ENCODE results near the gene SIK3.

Gene SIK3

GRCh38 chr11:116879800-116880625 is 218.2 kb downstream of the SIK3 start:
- peak; percentile 85 for TF ChIP-seq CTCF (conservative IDR thresholded peaks at IDR 0.05; ENCODE audit: low read depth, low read length)
- H3K4me3 ChIP-seq (ENCODE audit: low read depth, low read length) = no peak overlapping the region
- peak; percentile 92 for DNase-seq (ENCODE audit: low read depth)

- H3K4me3 ChIP-seq (ENCODE audit: low read depth, low read length) = no peak overlapping the region
- no peak for TF ChIP-seq CTCF (conservative IDR thresholded peaks at IDR 0.05; ENCODE audit: low read depth, low read length)
Measured at GRCh38 chr11:116876656-116877055, 221.6 kb downstream of the SIK3 start.

GRCh38 chr11:116875194-116875593 is 223.0 kb downstream of the SIK3 start:
- no peak for DNase-seq (ENCODE audit: low read depth)
- H3K4me3 ChIP-seq (ENCODE audit: low read depth, low read length) = no peak overlapping the region
- TF ChIP-seq CTCF (conservative IDR thresholded peaks at IDR 0.05; ENCODE audit: low read depth, low read length) = no peak

More at GRCh38 chr11:116876656-116877055, 221.6 kb downstream of the SIK3 start:
- DNase-seq (ENCODE audit: low read depth) = no peak

GRCh38 chr11:116874251-116874650 is 224.0 kb downstream of the SIK3 start:
- no peak overlapping the region for H3K4me3 ChIP-seq (ENCODE audit: low read depth, low read length)
- peak; percentile 39 for DNase-seq (ENCODE audit: low read depth)
- no peak for TF ChIP-seq CTCF (conservative IDR thresholded peaks at IDR 0.05; ENCODE audit: low read depth, low read length)

- no peak for DNase-seq (ENCODE audit: low read depth)
- no peak overlapping the region for H3K4me3 ChIP-seq (ENCODE audit: low read depth, low read length)
- TF ChIP-seq CTCF (conservative IDR thresholded peaks at IDR 0.05; ENCODE audit: low read depth, low read length) = no peak
Measured at GRCh38 chr11:116873381-116873780, 224.8 kb downstream of the SIK3 start.

GRCh38 chr11:116871248-116871647 is 227.0 kb downstream of the SIK3 start:
- TF ChIP-seq CTCF (conservative IDR thresholded peaks at IDR 0.05; ENCODE audit: low read depth, low read length) = no peak
- peak; percentile 64 for DNase-seq (ENCODE audit: low read depth)
- no peak overlapping the region for H3K4me3 ChIP-seq (ENCODE audit: low read depth, low read length)

- DNase-seq (ENCODE audit: low read depth) = no peak
- no peak overlapping the region for H3K4me3 ChIP-seq (ENCODE audit: low read depth, low read length)
- TF ChIP-seq CTCF (conservative IDR thresholded peaks at IDR 0.05; ENCODE audit: low read depth, low read length) = no peak
Measured at GRCh38 chr11:116870054-116870453, 228.2 kb downstream of the SIK3 start.
